NCI-H2029 (cell line): Measurements from ENCODE around the gene IGSF22.
"Not testable (repeated sequence)": the region's sequence is repeated elsewhere in the genome, so short reads cannot be mapped to it uniquely, and the experiment has no call there.

ENCODE experiments used
- DNase-seq: peaks from one replicate; lab custom pipeline; 2025; lab: John Stamatoyannopoulos, UW

IGSF22 gene

GRCh38 chr11:18691467-18692140 lies 34.4 kb downstream of the IGSF22 start:
- DNase-seq = not testable (repeated sequence)

GRCh38 chr11:18684267-18684666 lies 41.7 kb downstream of the IGSF22 start:
- no peak for DNase-seq

- DNase-seq = no peak
These were observed 43.5 kb downstream of the IGSF22 start for GRCh38 chr11:18682466-18682865.

- DNase-seq = not testable (repeated sequence)
These were observed 44.0 kb downstream of the IGSF22 start for GRCh38 chr11:18681949-18682348.

GRCh38 chr11:18677560-18677959 lies 48.4 kb downstream of the IGSF22 start:
- DNase-seq = no peak

GRCh38 chr11:18676803-18677202 lies 49.2 kb downstream of the IGSF22 start:
- no peak for DNase-seq

GRCh38 chr11:18672209-18672608 lies 53.8 kb downstream of the IGSF22 start:
- DNase-seq = peak; percentile 77

- DNase-seq = no peak
These were observed 54.7 kb downstream of the IGSF22 start for GRCh38 chr11:18671246-18671645.

GRCh38 chr11:18669711-18670110 lies 56.3 kb downstream of the IGSF22 start:
- DNase-seq = peak; percentile 74

- DNase-seq = no peak
These were observed 56.8 kb downstream of the IGSF22 start for GRCh38 chr11:18669219-18669596.

- no peak for DNase-seq
These were observed 57.9 kb downstream of the IGSF22 start for GRCh38 chr11:18668131-18668530.

- DNase-seq = not testable (repeated sequence)
These were observed 60.6 kb downstream of the IGSF22 start for GRCh38 chr11:18665353-18665872.

- DNase-seq = no peak
These were observed 68.3 kb downstream of the IGSF22 start for GRCh38 chr11:18657673-18658072.
